ENCODE measurements around the gene STK32C.
"Not testable (repeated sequence)": the region's sequence is repeated elsewhere in the genome, so short reads cannot be mapped to it uniquely, and the experiment has no call there.

- not testable (repeated sequence) for TF ChIP-seq POLR2A (IDR thresholded peaks at IDR 0.05); CTCF (IDR thresholded peaks at IDR 0.05 in 4 of 5, conservative IDR thresholded peaks at IDR 0.05 in 1 of 5)
Measured at GRCh38 chr10:132159302-132160230, 148.2 kb downstream of the STK32C start.

Measured in gastrocnemius medialis (tissue), 4 donors.